Omental fat pad (tissue), 4 donors: Measurements from ENCODE around the gene TRPT1. TPM values are rescaled to one million over a fixed set of nuclear protein-coding genes. Genes with fewer than 3 reads are reported as not detected.

Source experiments
- ATAC-seq: fragments of 150-250 bp; one replicate; pipeline ENCODE4 v1.9.1; 2016; ENCODE audit warnings: mild to moderate bottlenecking, moderate library complexity; ENCODE audit not compliant: low FRiP score
- DNase-seq: peaks from one replicate; pipeline ENCODE4 v3.0.0-alpha.2; 2019; ENCODE audit warnings: low spot score
- total RNA-seq, 4 donors: library from RNA; depleted of rRNA; stranded (reverse); fragments of >200 nt; gene quantifications; one replicate each; pipeline ENCODE4 v1.1.0, GENCODE V29; 2016
- TF ChIP-seq, protein P1 (sequence below), 3 donors: fragments of 450-650 bp; IDR thresholded peaks; one replicate each; pipeline ENCODE4 v1.5.1; 2016 to 2017; ENCODE audit warnings: antibody characterized with exemption in 3 of 3, mild to moderate bottlenecking in 3 of 3, moderate library complexity in 2 of 3

Gene TRPT1, protein sequence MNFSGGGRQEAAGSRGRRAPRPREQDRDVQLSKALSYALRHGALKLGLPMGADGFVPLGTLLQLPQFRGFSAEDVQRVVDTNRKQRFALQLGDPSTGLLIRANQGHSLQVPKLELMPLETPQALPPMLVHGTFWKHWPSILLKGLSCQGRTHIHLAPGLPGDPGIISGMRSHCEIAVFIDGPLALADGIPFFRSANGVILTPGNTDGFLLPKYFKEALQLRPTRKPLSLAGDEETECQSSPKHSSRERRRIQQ
- 10 to 100 TPM; 26.3 to 56.6 (median 37.3) TPM for total RNA-seq

DNA sequence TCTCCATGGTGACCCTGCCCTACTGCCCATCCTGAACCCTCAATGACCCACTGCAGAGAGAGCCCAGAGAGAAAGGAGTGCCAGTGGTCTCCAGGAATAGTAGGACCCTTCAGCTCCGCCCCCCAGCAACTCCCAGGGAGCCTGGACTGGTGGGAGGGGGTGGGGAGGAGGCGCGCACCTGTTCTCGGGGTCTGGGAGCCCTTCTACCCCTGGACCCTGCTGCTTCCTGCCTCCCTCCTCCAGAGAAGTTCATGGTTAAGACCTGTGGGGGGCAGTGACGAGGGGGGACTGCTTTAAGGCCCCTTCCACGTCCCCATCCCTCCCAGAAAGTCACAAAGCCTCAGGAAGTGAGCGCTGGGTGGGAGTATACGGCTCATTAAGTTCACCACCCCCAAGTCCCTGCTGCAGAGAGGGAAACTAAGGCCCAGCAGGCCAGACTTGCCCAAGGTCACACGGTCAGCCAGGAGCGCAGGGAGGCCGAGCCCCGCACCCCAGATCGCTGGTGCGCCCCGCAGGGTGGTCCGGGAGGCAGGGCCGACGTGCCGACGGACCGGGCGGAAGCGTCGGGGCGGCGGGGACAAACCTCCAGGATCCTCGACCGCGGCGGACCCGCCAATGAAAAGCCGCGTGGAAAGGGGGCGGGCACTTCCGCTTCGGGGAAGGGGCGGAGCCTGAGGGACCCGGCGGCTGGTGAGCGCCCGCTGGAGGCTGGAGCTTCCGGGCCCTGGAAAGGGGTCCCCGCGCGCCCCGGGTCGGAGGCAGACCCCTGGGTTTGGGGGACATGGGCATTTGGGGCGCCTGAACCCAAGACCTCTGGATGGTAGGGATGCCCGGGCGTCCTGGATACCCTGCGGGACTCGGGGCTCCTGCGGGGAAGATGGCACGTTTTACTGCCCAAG lies at the start of gene TRPT1, which contains the start of gene NUDT22:
TRPT1 (minus strand) TSS at position 579 of the 899 bp plus-strand sequence; CDS start at position 253, 326 bp downstream.
NUDT22 (plus strand) TSS at position 667 of the 899 bp plus-strand sequence. CDS start 379 bp downstream, outside the sequence.
- peak; percentile 80 for DNase-seq
- TF ChIP-seq, protein P1, sequence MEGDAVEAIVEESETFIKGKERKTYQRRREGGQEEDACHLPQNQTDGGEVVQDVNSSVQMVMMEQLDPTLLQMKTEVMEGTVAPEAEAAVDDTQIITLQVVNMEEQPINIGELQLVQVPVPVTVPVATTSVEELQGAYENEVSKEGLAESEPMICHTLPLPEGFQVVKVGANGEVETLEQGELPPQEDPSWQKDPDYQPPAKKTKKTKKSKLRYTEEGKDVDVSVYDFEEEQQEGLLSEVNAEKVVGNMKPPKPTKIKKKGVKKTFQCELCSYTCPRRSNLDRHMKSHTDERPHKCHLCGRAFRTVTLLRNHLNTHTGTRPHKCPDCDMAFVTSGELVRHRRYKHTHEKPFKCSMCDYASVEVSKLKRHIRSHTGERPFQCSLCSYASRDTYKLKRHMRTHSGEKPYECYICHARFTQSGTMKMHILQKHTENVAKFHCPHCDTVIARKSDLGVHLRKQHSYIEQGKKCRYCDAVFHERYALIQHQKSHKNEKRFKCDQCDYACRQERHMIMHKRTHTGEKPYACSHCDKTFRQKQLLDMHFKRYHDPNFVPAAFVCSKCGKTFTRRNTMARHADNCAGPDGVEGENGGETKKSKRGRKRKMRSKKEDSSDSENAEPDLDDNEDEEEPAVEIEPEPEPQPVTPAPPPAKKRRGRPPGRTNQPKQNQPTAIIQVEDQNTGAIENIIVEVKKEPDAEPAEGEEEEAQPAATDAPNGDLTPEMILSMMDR (IDR thresholded peaks at IDR 0.05): no peak

DNA sequence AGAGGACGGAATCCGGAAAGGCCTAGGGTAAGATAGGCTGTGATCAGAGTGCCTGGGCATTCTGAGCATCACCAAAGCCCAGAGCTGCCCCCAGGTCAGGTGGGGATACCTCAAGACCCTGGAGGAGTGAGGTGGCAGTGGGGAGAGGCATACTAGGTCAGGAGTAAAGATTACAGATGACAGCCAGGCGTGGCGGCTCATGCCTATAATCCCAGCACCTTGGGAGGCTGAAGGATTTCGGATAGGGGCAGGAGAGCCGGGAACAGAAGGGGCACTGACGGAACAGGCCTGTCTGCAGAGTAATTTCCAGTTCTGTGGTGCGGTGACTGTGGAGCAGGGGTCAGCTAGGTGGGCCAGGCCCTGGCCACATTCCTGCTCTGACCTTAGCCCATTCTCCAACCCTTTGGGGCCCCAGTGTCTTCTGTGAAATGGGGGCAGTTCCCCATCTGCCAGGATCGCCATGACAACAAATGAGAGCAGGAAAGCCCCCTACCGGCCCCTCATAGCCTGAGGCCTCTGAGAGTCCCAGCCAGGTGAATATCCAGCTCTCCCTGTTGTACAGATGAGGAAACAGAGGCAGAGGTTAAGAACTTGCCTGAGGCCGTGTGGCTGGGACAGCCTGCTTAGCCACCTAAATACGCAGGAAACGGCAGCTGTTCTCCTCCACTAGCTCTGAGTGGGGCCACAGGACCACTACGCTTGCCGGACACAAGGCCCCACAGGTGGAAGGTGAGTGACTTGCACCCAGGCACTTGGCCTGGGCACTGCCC lies 49.2 kb upstream of the TRPT1 start:
- TF ChIP-seq, protein P1 (IDR thresholded peaks at IDR 0.05): no peak
- ATAC-seq (no peak), DNase-seq (no peak)

More for the DNA sequence above, at the start of gene TRPT1, which contains the start of gene NUDT22:
- ATAC-seq: peak; percentile 74

DNA sequence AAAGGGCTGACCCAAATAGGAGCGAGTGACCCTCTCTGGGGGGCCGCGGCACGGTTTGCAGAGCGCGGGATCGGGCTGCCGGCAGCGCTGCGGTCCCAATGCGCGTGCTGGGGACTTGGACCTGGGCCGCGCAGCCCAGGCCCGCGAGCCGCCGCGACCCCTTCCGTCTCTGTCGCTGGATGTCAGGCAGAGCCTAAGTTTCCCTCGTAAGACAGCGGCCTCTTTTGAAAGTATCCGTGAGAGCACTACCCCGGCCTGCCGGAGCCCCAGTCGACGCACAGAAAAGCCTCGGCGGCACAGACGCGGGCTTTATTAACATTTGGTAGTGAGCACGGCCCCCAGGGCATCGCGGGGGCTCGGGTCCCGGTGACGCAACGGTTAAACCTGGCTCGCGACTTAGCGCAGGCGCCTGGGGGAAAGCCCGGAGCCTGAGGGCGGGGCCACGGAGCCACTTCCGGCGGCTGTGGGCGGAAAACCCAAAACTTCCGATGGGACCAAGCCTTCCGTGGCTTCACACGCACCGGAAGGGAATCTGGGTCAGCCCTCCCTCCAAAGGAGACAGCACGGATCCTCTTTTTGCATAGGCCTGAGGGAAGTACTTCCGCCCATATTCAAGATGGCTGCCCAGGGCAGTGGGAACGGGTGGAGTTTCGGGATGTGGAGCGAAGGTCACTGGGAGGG lies 43.7 kb upstream of the TRPT1 start:
- DNase-seq: peak; percentile 88
- ATAC-seq: peak; percentile 94
- TF ChIP-seq, protein P1 (IDR thresholded peaks at IDR 0.05): no peak

DNA sequence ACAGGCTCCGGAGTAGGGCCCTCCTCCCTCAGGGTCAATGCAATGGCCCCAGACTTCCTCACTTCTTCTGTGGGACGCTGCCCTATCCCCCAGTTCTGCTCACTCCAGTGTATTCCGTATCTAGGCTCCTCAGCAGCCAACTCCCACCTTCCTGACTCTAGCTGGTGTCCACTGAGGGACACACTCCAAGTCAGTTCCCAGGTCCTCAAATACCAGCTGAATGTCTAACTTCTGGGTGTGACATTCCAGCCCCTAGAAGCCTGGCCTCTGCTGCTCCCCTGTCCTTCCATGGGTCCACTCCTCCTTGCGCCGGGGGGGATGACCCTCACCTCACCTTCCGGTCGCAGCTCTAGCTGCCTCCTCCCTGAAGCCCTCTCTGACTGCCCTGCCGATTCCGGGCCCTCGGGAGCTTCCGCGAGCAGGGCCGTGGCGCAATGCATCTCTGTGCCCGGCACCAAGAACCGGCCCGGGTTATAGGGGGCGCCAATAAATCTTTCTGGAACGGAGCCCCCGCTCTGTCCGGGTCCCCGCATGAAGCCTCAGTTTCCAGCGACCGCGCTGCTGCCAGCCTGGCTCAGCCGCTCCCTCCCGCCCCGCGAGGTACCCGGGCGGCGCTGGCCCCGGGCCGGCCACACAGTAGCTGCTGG lies 43.0 kb upstream of the TRPT1 start:
- ATAC-seq (no peak), DNase-seq (no peak)
- TF ChIP-seq, protein P1 (IDR thresholded peaks at IDR 0.05): no peak

DNA sequence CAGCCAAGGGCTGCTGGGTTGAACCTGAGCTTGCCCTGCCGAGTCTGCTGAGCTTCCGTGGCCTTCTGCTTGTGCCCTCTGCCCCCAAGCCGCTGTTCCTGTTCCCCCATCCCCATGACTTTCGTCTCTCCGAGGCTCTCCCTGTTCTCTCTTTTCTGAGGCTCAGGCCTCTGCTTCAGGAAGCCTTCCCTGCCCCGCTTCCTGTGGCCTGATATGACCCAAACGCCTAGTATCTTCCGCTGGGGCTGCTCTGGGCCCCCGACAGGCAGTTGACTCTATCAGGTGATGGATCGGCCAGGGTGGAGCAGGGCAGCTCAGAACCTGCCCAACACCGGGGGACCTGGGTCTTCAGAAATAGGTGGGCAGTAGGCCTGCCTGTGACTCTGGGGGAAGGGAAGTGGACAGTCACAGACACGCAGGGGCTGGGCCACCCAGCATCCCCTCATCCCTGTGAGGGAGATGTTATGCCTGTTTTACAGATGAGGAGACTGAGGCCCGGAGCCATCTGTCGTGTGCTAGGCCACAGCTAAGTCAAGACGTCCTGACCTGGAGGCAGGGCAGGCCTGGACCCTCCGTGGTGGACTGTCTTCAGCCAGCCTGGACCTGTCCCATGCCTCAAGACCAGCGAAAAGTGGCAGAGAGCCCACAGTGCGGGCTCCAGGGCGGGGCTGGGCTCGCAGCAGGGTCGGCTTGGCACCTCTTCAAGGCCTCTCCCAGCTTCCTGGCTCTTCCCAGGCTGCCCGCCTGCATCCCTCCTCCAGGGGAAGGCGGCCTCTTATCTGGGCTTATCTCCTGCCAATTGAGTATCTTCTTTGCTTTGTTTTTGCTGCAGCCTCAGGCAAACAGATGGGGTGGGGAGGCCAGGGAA lies 42.3 kb upstream of the TRPT1 start:
- TF ChIP-seq, protein P1 (IDR thresholded peaks at IDR 0.05): no peak
- DNase-seq (no peak), ATAC-seq (no peak)
